NCI-H146 treated with DMSO at 0.1 percent for 48 hours (cell line): Measurements from ENCODE around the gene CFAP251.
"Not testable (repeated sequence)": the region's sequence is repeated elsewhere in the genome, so short reads cannot be mapped to it uniquely, and the experiment has no call there.

Experiments
- DNase-seq: peaks from one replicate; lab custom pipeline; 2025; ENCODE audit not compliant: unreplicated experiment; lab: John Stamatoyannopoulos, UW

The CFAP251 gene

GRCh38 chr12:122023339-122024131, 105.1 kb downstream of the CFAP251 start:
- DNase-seq, result peak; percentile 69

- no peak for DNase-seq
Measured at GRCh38 chr12:122024132-122024785, 105.9 kb downstream of the CFAP251 start.

- no peak for DNase-seq
Measured at GRCh38 chr12:122026706-122027333, 108.4 kb downstream of the CFAP251 start.

GRCh38 chr12:122028165-122028904, 109.9 kb downstream of the CFAP251 start:
- no peak for DNase-seq

- no peak for DNase-seq
Measured at GRCh38 chr12:122028905-122029560, 110.6 kb downstream of the CFAP251 start.

- DNase-seq, result no peak
Measured at GRCh38 chr12:122029620-122030423, 111.4 kb downstream of the CFAP251 start.

- no peak for DNase-seq
Measured at GRCh38 chr12:122030424-122031035, 112.1 kb downstream of the CFAP251 start.

GRCh38 chr12:122031342-122032216, 113.2 kb downstream of the CFAP251 start:
- DNase-seq, result no peak

GRCh38 chr12:122032580-122032979, 114.2 kb downstream of the CFAP251 start:
- DNase-seq, result no peak

GRCh38 chr12:122035292-122035691, 116.9 kb downstream of the CFAP251 start:
- no peak for DNase-seq

- no peak for DNase-seq
Measured at GRCh38 chr12:122036153-122036552, 117.8 kb downstream of the CFAP251 start.

- no peak for DNase-seq
Measured at GRCh38 chr12:122040579-122041386, 122.4 kb downstream of the CFAP251 start.

GRCh38 chr12:122041458-122041857, 123.1 kb downstream of the CFAP251 start:
- not testable (repeated sequence) for DNase-seq

- no peak for DNase-seq
Measured at GRCh38 chr12:122042910-122043309, 124.5 kb downstream of the CFAP251 start.

- DNase-seq, result no peak
Measured at GRCh38 chr12:122043476-122043875, 125.1 kb downstream of the CFAP251 start.

GRCh38 chr12:122045262-122045661, 126.9 kb downstream of the CFAP251 start:
- DNase-seq, result no peak

- no peak for DNase-seq
Measured at GRCh38 chr12:122046145-122046544, 127.8 kb downstream of the CFAP251 start.

- DNase-seq, result no peak
Measured at GRCh38 chr12:122048151-122048550, 129.8 kb downstream of the CFAP251 start.
